Sigmoid colon (tissue), 7 donors: ENCODE results near the gene TFEB. TPM values are rescaled to one million over a fixed set of nuclear protein-coding genes. Genes with fewer than 3 reads are reported as not detected.

ENCODE experiments used
- DNase-seq: peaks from one replicate; pipeline ENCODE4 v3.0.0-alpha.2; 2019
- H3K27ac ChIP-seq, 4 donors: fragments of 200-600 bp; sonication (generic); one replicate each; pipeline ENCODE4 v1.5.1; 2016 to 2019; ENCODE audit warnings: mild to moderate bottlenecking in 1 of 4
- H3K27me3 ChIP-seq, 3 donors: fragments of 200-600 bp; sonication (generic); one replicate each; pipeline ENCODE4 v1.5.1; 2019; ENCODE audit warnings: mild to moderate bottlenecking in 1 of 3
- H3K36me3 ChIP-seq, 4 donors: fragments of 200-600 bp; sonication (generic); one replicate each; pipeline ENCODE4 v1.5.1; 2016 to 2019
- H3K4me1 ChIP-seq, 4 donors: fragments of 200-600 bp; sonication (generic); one replicate each; pipeline ENCODE4 v1.5.1; 2017 to 2019
- H3K4me3 ChIP-seq, 4 donors: fragments of 200-600 bp; sonication (generic); one replicate each; pipeline ENCODE4 v1.5.1; 2017 to 2019; ENCODE audit warnings: mild to moderate bottlenecking in 2 of 4, moderate library complexity in 1 of 4
- H3K9me3 ChIP-seq, 4 donors: fragments of 200-600 bp in 3 of 4; sonication (generic) in 3 of 4; one replicate each; pipeline versions ENCODE4 v1.5.1 to v1.6.1; 2013 to 2019
- CTCF ChIP-seq, 4 experiments: fragments of 450-650 bp in 3 of 4; fragments of 200-600 bp in 1 of 4; IDR thresholded peaks; one replicate each; pipeline ENCODE4 v1.5.1; 2016 to 2019; ENCODE audit warnings: antibody characterized with exemption in 4 of 4, mild to moderate bottlenecking in 3 of 4, moderate library complexity in 2 of 4
- EP300 ChIP-seq, 4 donors: sonication (generic); formaldehyde crosslinking; IDR thresholded peaks; one replicate each; pipeline ENCODE4 v1.6.1; 2017; ENCODE audit warnings: antibody characterized with exemption in 4 of 4
- POLR2A ChIP-seq, 2 donors: fragments of 450-650 bp; IDR thresholded peaks; one replicate each; pipeline ENCODE4 v1.6.1; 2016; ENCODE audit warnings: antibody characterized with exemption in 2 of 2, mild to moderate bottlenecking in 2 of 2, moderate library complexity in 2 of 2
- POLR2AphosphoS5 ChIP-seq, 4 donors: sonication (generic); formaldehyde crosslinking; IDR thresholded peaks; one replicate each; pipeline ENCODE4 v1.6.1; 2017; ENCODE audit warnings: antibody characterized with exemption in 4 of 4
- WGBS, 2 donors: extraction: QIAGEN DNeasy Blood & Tissue Kit; methylation state at CpG; one replicate each; pipeline ENCODE4 v1.1.7; 2013; 5-methylcytosine and 5-hydroxymethylcytosine counted together
- intact Hi-C: fragments of 100-400 bp; cut with DNase I; formaldehyde crosslinking; loops from one replicate; pipeline ENCODE4 v1.15.1; 2023
- polyA plus RNA-seq, 3 donors: library from polyadenylated mRNA; stranded (reverse); fragments of 200-250 nt; gene quantifications; one replicate each; pipeline ENCODE4 v1.2.3, GENCODE V29; 2013
- total RNA-seq, 4 donors: library from RNA; depleted of rRNA; stranded (reverse); fragments of >200 nt; gene quantifications; one replicate each; pipeline ENCODE4 v1.1.0, GENCODE V29; 2016
- donor health status: healthy with polysubstance abuse.
- donor health status: Bipolar disorder and iron deficiency.
- donor health status: healthy.

Gene TFEB
- total and polyA plus RNA-seq, 7 donors: 21.0 to 40.9 (median 28.2) TPM

GRCh38 chr6:41729624-41730023 is 5.8 kb downstream of the TFEB start:
- WGBS, 2 donors: 87 to 95% methylated on average over 7 of the region's 7 CpGs
- Histone ChIP-seq H3K9me3 (no peaks in the 10 kb centered on the region), H3K27ac (no peak overlapping the region), H3K4me1 (peaks cover 0 to 69% (median 53%) of the 10 kb centered on the region in 4 donors), H3K36me3 (peaks cover 0 to 6% (median 0%) of the 10 kb centered on the region in 4 donors), H3K27me3 (no peaks in the 10 kb centered on the region), H3K4me3 (no peak overlapping the region)
- no peak for DNase-seq
- intact Hi-C loops: no loop called here
- TF ChIP-seq POLR2AphosphoS5 (IDR thresholded peaks at IDR 0.05) (no peak), EP300 (IDR thresholded peaks at IDR 0.05) (no peak), POLR2A (IDR thresholded peaks at IDR 0.05) (no peak), CTCF (IDR thresholded peaks at IDR 0.05) (no peak)

GRCh38 chr6:41728954-41729353 is 6.5 kb downstream of the TFEB start:
- Histone ChIP-seq H3K27me3 (no peaks in the 10 kb centered on the region), H3K4me3 (no peak overlapping the region), H3K4me1 (peaks cover 0 to 76% (median 58%) of the 10 kb centered on the region in 4 donors), H3K36me3 (peaks cover 0 to 6% (median 0%) of the 10 kb centered on the region in 4 donors), H3K9me3 (no peaks in the 10 kb centered on the region), H3K27ac (no peak overlapping the region)
- no peak for DNase-seq
- intact Hi-C loops: no loop called here
- no peak for TF ChIP-seq POLR2AphosphoS5 (IDR thresholded peaks at IDR 0.05)
- TF ChIP-seq POLR2A (IDR thresholded peaks at IDR 0.05): no peak
- no peak for TF ChIP-seq CTCF (IDR thresholded peaks at IDR 0.05)
- no peak for TF ChIP-seq EP300 (IDR thresholded peaks at IDR 0.05)
- 44 to 78% methylated on average over 7 of the region's 7 CpGs for WGBS, 2 donors

- no peak for DNase-seq
- H3K27me3 ChIP-seq: no peaks in the 10 kb centered on the region
- H3K27ac ChIP-seq: peak overlapping the region in 1 of 4 donors; percentile 9
- intact Hi-C loops: no loop called here
- H3K36me3 ChIP-seq: peaks cover 0 to 6% (median 0%) of the 10 kb centered on the region in 4 donors
- WGBS, 2 donors: 21 to 64% methylated on average over 19 of the region's 19 CpGs
- H3K9me3 ChIP-seq: no peaks in the 10 kb centered on the region
- H3K4me1 ChIP-seq: peaks cover 0 to 76% (median 58%) of the 10 kb centered on the region in 4 donors
- H3K4me3 ChIP-seq: no peak overlapping the region
- TF ChIP-seq POLR2AphosphoS5 (IDR thresholded peaks at IDR 0.05) (no peak), POLR2A (IDR thresholded peaks at IDR 0.05) (no peak), CTCF (IDR thresholded peaks at IDR 0.05) (no peak), EP300 (IDR thresholded peaks at IDR 0.05) (no peak)
These were observed 7.1 kb downstream of the TFEB start for GRCh38 chr6:41728073-41728936.

- H3K9me3 ChIP-seq: no peaks in the 10 kb centered on the region
- H3K4me1 ChIP-seq: peaks cover 0 to 76% (median 56%) of the 10 kb centered on the region in 4 donors
- peaks cover 0 to 6% (median 0%) of the 10 kb centered on the region in 4 donors for H3K36me3 ChIP-seq
- no peak overlapping the region for H3K4me3 ChIP-seq
- no peaks in the 10 kb centered on the region for H3K27me3 ChIP-seq
- peak overlapping the region in 1 of 4 donors; percentile 9 for H3K27ac ChIP-seq
- intact Hi-C loops: no loop called here
- DNase-seq: no peak
- TF ChIP-seq POLR2A (IDR thresholded peaks at IDR 0.05): no peak
- TF ChIP-seq POLR2AphosphoS5 (IDR thresholded peaks at IDR 0.05): no peak
- TF ChIP-seq CTCF (IDR thresholded peaks at IDR 0.05): no peak
- no peak for TF ChIP-seq EP300 (IDR thresholded peaks at IDR 0.05)
- WGBS, 2 donors: 64 to 86% methylated on average over 3 of the region's 3 CpGs
These were observed 7.7 kb downstream of the TFEB start for GRCh38 chr6:41727705-41728072.
